Measurements from ENCODE around the gene SGPL1. TPM values are rescaled to one million over a fixed set of nuclear protein-coding genes. Genes with fewer than 3 reads are reported as not detected.

Gene SGPL1
- total RNA-seq, 1 experiment from 2014 or later = 52.6 TPM

GRCh38 chr10:70810967-70811366 lies 4.8 kb upstream of the SGPL1 start:
- Histone ChIP-seq H3K56ac (ENCODE audit: insufficient read length, low read depth, low read length) (no peak overlapping the region), H3K27ac (ENCODE audit: insufficient read length, low read depth, low read length) (no peak overlapping the region), H3K9ac (ENCODE audit: extremely low read depth, insufficient read length, low read length) (no peak overlapping the region), H3K18ac (ENCODE audit: insufficient read length, low read depth, low read length) (no peak overlapping the region), H2AFZ (ENCODE audit: low read length) (no peak overlapping the region), H3K9me3 (ENCODE audit: control insufficient read depth, low read depth, low read length) (no peaks in the 10 kb centered on the region), H3T11ph (ENCODE audit: low read length) (no peak overlapping the region), H2BK120ac (ENCODE audit: low read depth, low read length, poor library complexity, severe bottlenecking) (no peak overlapping the region), H4K91ac (ENCODE audit: insufficient read length, low read depth, low read length) (no peak overlapping the region), H2BK20ac (ENCODE audit: low read depth, low read length, poor library complexity, severe bottlenecking) (no peak overlapping the region), H4K20me1 (ENCODE audit: control insufficient read depth, insufficient read depth, insufficient read length) (no peaks in the 10 kb centered on the region), H2BK5ac (ENCODE audit: insufficient read length, low read length) (no peak overlapping the region), H3K4me2 (ENCODE audit: insufficient read depth, insufficient read length, low read length) (no peak overlapping the region), H3K27me3 (ENCODE audit: insufficient read depth, low read length) (no peaks in the 10 kb centered on the region), H4K5ac (ENCODE audit: insufficient read length, low read depth, low read length) (no peak overlapping the region), H3K79me2 (ENCODE audit: insufficient read depth, low read length) (no peaks in the 10 kb centered on the region), H4K8ac (replicated peaks; ENCODE audit: insufficient read length, low read depth, low read length) (no peak overlapping the region), H3K23me2 (ENCODE audit: insufficient read length, low read depth, low read length, poor library complexity, severe bottlenecking) (no peaks in the 10 kb centered on the region), H3K79me1 (ENCODE audit: insufficient read depth, low read depth, low read length, poor library complexity, severe bottlenecking) (no peaks in the 10 kb centered on the region), H2AK5ac (ENCODE audit: insufficient read length, low read length) (no peak overlapping the region), H3K14ac (ENCODE audit: insufficient read depth, low read length) (no peak overlapping the region), H3K4me1 (ENCODE audit: insufficient read depth, low read length) (peaks cover 6% of the 10 kb centered on the region; the same call in 1 of the 2 replicates), H3K23ac (ENCODE audit: insufficient read length, low read depth, low read length) (no peak overlapping the region), H2BK15ac (ENCODE audit: low read depth, low read length) (no peak overlapping the region), H2BK12ac (ENCODE audit: insufficient read length, low read depth, low read length) (no peak overlapping the region), H3K4ac (ENCODE audit: low read depth, low read length) (no peak overlapping the region)
- no peak for TF ChIP-seq CTCF (conservative IDR thresholded peaks at IDR 0.05)
- no CpG with 5 or more reads among the region's 1 CpG for WGBS (ENCODE audit: extremely low coverage, insufficient read length, low lambda C conversion rate)
- Mint-ChIP-seq H3K27ac (no peak overlapping the region; a peak in 1 of 7 replicates), H3K9me3 (no peaks in the 10 kb centered on the region), H3K27me3 (ENCODE audit: low read depth) (no peaks in the 10 kb centered on the region; the same call in 1 of the 2 replicates), H3K36me3 (ENCODE audit: insufficient read depth in 1 of 3, low read depth in 3 of 3) (no peaks in the 10 kb centered on the region), H3K4me1 (peaks cover 23 to 25% of the 10 kb centered on the region in 2 experiments), H3K4me3 (no peak overlapping the region)
- DNase-seq = no peak
